Transverse colon (tissue), 3 donors: Measurements from ENCODE around the gene FRMPD4.

Experiments used
- CTCF ChIP-seq, 5 experiments: fragments of 200-600 bp in 3 of 5; fragments of 450-650 bp in 2 of 5; sonication (generic) in 3 of 5; IDR thresholded peaks; 1 replicate in 2 of 5; 2 replicates in 3 of 5; pipeline ENCODE4 v1.5.1; 2016 to 2017; ENCODE audit warnings: antibody characterized with exemption in 5 of 5, inconsistent platforms in 3 of 5, mild to moderate bottlenecking in 2 of 5, moderate library complexity in 1 of 5
- EP300 ChIP-seq: sonication (generic); formaldehyde crosslinking; IDR thresholded peaks from one replicate; pipeline ENCODE4 v1.6.1; 2017; ENCODE audit warnings: antibody characterized with exemption, low read depth
- POLR2A ChIP-seq: fragments of 450-650 bp; IDR thresholded peaks from one replicate; pipeline ENCODE4 v1.6.1; 2016; ENCODE audit warnings: antibody characterized with exemption, mild to moderate bottlenecking, moderate library complexity

- TF ChIP-seq POLR2A (no peak), CTCF (IDR thresholded peaks at IDR 0.05) (no peak), EP300 (no peak)
Observed at GRCh38 chrX:12505127-12505526, 366.9 kb downstream of the FRMPD4 start.
